ENCODE data around the gene NKX1-1.
"Not testable (repeated sequence)": the region's sequence is repeated elsewhere in the genome, so short reads cannot be mapped to it uniquely, and the experiment has no call there.

Gene NKX1-1

GRCh38 chr4:1377606-1378261 lies 28.5 kb downstream of the NKX1-1 start:
- H3K4me3 ChIP-seq (ENCODE audit: low read length), result no peak overlapping the region
- DNase-seq (ENCODE audit: low read depth, low spot score), result no peak

- no peak overlapping the region for H3K4me3 ChIP-seq (ENCODE audit: low read length)
- DNase-seq (ENCODE audit: low read depth, low spot score), result no peak
Observed at GRCh38 chr4:1376841-1377605, 29.2 kb downstream of the NKX1-1 start.

GRCh38 chr4:1376391-1376840 lies 29.8 kb downstream of the NKX1-1 start:
- no peak overlapping the region for H3K4me3 ChIP-seq (ENCODE audit: low read length)
- no peak for DNase-seq (ENCODE audit: low read depth, low spot score)

GRCh38 chr4:1375761-1376322 lies 30.4 kb downstream of the NKX1-1 start:
- no peak for DNase-seq (ENCODE audit: low read depth, low spot score)
- H3K4me3 ChIP-seq (ENCODE audit: low read length), result no peak overlapping the region

- no peak overlapping the region for H3K4me3 ChIP-seq (ENCODE audit: low read length)
- DNase-seq (ENCODE audit: low read depth, low spot score), result no peak
Observed at GRCh38 chr4:1375051-1375721, 31.1 kb downstream of the NKX1-1 start.

- no peak overlapping the region for H3K4me3 ChIP-seq (ENCODE audit: low read length)
- no peak for DNase-seq (ENCODE audit: low read depth, low spot score)
Observed at GRCh38 chr4:1374706-1375045, 31.6 kb downstream of the NKX1-1 start.

GRCh38 chr4:1373892-1374705 lies 32.1 kb downstream of the NKX1-1 start:
- no peak overlapping the region for H3K4me3 ChIP-seq (ENCODE audit: low read length)
- DNase-seq (ENCODE audit: low read depth, low spot score), result no peak

- not testable (repeated sequence) for H3K4me3 ChIP-seq (ENCODE audit: low read length); DNase-seq (ENCODE audit: low read depth, low spot score)
Observed at GRCh38 chr4:1372576-1372975, 33.7 kb downstream of the NKX1-1 start.

- DNase-seq (ENCODE audit: low read depth, low spot score), result no peak
- no peak overlapping the region for H3K4me3 ChIP-seq (ENCODE audit: low read length)
Observed at GRCh38 chr4:1371176-1372165, 34.8 kb downstream of the NKX1-1 start.

GRCh38 chr4:1370321-1371124 lies 35.7 kb downstream of the NKX1-1 start:
- no peak overlapping the region for H3K4me3 ChIP-seq (ENCODE audit: low read length)
- no peak for DNase-seq (ENCODE audit: low read depth, low spot score)

- no peak overlapping the region for H3K4me3 ChIP-seq (ENCODE audit: low read length)
- no peak for DNase-seq (ENCODE audit: low read depth, low spot score)
Observed at GRCh38 chr4:1369479-1370079, 36.7 kb downstream of the NKX1-1 start.

GRCh38 chr4:1369091-1369450 lies 37.2 kb downstream of the NKX1-1 start:
- no peak for DNase-seq (ENCODE audit: low read depth, low spot score)

GRCh38 chr4:1368421-1369090 lies 37.7 kb downstream of the NKX1-1 start:
- DNase-seq (ENCODE audit: low read depth, low spot score), result no peak
- H3K4me3 ChIP-seq (ENCODE audit: low read length), result no peak overlapping the region

More at GRCh38 chr4:1369091-1369450, 37.2 kb downstream of the NKX1-1 start:
- H3K4me3 ChIP-seq (ENCODE audit: low read length), result no peak overlapping the region

- no peak for DNase-seq (ENCODE audit: low read depth, low spot score)
- H3K4me3 ChIP-seq (ENCODE audit: low read length), result no peak overlapping the region
Observed at GRCh38 chr4:1367936-1368289, 38.3 kb downstream of the NKX1-1 start.

- no peak for DNase-seq (ENCODE audit: low read depth, low spot score)
- H3K4me3 ChIP-seq (ENCODE audit: low read length), result no peak overlapping the region
Observed at GRCh38 chr4:1367230-1367935, 38.9 kb downstream of the NKX1-1 start.

Data from Jurkat, Clone E6-1 (cell line).